Stimulated activated CD8-positive, alpha-beta memory T cell treated with anti-CD3 and anti-CD28 coated beads, Interleukin-12 subunit alpha, Interleukin-12 subunit beta, amount 100 ng/mL, for 1 hour (primary cell): ENCODE data around the gene JDP2.

Experiments
- DNase-seq: peaks from one replicate; pipeline ENCODE4 v3.0.0-alpha.2; 2020; ENCODE audit warnings: low read depth

Gene JDP2

DNA sequence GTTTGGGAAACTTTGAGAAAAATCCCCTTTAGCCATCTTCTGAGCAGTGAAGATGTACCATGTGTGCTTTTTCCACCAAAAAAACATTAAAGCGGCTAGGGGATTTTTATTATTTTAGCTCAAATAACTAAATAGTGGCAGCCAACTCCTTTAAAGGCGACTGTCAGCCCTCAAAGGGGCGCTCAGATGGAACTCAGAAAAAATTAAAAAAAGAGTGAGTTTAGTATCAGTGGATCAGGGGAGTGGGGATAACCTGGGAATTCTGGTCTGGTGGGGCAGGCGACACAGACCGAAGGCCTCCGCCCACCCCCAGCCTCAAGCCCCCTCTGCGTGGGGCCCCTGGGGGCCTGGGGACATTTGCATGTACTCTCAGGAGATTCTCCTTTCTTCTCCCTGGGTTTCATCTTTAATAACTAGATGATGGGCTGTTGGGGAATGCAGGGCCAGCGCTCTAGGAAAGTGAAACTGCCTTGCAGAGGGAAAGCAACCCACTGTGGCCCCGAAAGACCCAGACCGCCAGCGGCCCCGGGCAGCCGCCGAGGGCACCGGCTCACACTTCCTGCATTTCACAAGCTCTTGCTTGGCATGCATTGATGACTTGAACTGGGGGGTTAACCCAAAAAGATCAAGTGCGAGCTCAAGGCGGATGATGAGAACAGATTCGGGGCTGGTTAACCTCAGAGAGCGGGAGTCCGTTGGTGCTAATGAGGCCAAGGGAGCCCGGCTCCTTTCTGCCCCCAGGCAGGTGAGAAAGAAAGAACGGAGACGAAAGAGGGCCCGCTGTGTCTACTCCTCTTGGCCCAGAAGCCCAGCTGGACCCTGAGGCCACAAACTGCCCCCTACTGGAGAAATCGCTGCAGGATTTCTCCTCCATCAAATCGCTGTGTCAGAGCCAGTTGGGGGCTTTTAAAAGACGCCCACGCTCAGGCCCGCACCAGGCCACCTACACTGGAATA is 87.1 kb downstream of the JDP2 start:
- no peak for DNase-seq

DNA sequence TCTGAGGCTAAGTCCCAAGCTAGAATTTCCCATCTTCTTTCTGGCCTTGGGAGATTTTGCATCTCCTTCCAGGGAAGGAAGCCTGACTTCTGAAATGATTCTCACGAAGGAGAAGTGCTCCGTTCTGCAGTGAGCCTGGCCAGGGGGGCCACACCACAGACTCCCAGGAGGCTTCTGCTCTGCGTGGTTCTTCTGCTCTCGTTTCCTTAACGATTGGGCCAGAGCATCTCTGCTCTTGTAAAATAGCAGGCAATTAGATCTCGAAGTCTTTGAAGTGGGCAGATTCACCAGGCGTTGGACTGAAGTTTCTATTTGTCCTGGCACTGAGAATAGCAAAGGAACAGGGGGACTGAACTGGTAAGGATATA is 87.8 kb downstream of the JDP2 start:
- DNase-seq: no peak

DNA sequence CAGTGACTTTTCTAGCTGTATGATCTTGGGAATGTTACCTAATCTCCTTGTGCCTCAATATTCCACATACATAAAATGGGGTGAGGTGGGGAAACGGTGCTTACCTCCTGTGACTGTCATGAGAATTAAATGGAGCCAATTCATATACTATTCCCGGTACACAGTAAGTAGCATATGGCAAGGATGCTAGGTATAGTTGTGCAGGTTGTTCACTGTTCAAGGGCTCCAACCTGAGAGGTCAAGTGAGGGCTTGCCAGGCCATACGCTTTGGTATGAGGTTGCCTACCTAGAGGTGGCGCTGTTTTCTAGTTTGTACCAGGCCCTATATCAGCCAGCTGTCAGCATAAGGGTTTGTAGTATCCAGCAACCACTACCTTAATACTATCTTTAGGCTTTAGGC is 90.8 kb downstream of the JDP2 start:
- no peak for DNase-seq

DNA sequence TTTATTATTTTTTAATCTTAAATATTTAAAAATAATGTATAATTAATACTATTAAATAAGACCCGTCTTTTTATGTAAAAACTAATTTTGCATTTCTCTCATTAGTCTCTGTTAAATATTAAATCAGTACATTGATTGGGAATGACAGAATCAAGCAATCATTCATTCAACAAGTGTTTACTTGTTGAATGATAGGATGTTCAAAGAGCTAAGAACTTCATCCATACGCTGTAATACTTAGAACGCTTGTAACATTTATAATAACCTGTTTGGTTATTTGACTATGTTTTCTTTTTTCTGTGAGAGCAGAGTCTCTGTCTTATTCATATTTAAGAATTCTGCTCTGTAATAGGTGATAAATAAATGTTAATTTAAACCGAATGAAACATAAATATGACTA is 91.6 kb downstream of the JDP2 start:
- DNase-seq: no peak

DNA sequence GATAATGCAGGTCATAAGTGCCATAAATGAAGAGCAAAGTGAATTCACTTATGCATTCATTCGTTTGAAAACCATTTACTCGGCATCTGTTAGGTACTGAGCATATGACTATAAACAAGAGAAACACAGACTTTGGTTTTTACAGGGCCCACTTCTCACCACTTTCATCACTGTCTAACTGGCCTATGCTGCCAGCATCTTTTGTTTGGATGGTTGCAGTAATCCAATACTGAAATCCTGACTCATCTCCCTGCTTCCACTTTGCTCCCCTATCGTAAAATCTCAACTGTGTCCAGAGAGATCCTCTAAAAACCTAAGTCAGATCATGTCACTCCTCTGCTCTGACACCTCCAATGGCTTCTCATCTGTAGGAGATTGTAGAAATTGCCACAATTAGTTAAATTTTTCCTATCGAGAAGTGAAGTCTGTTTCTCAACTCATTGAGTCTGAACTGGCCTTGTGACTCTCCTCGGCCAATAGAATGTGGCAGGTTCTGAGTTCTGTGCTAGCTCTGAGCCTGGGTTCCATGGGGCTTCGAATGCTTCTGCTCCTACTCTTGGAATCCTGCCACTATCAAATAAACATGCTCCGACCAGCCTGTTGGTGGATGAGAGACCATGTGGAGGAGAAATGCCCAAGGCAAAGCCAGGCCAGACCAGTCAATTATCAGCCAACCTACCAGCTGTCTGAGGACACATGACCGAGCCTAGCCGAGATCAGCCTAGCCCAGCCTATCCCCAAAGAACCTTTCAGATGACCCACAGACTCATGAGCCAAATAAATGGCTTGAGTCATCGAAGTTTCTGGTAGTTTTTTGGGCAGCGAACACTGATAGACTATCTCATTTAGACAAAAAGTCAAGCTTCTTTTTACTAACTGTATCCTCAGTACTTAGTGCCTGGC is 92.3 kb downstream of the JDP2 start:
- DNase-seq: no peak

DNA sequence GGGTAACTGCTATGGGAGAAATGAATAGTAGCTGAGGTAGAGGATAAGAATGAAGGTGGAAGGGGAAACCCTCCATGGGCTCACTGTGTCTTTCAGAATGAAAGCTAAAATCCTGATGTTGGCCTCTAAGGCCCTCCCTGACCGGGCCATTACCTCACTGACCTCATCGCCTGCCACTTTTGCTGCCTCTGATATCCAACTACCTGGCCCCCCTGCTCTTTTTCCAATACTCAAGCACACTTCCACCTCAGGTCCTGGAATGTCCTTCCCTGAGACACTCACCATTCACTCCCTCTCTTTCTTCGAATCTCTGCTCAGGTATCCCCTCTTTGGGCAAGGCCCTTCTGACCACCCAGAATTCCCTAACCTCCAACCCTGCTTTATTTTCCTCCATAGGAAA is 93.0 kb downstream of the JDP2 start:
- DNase-seq: no peak

DNA sequence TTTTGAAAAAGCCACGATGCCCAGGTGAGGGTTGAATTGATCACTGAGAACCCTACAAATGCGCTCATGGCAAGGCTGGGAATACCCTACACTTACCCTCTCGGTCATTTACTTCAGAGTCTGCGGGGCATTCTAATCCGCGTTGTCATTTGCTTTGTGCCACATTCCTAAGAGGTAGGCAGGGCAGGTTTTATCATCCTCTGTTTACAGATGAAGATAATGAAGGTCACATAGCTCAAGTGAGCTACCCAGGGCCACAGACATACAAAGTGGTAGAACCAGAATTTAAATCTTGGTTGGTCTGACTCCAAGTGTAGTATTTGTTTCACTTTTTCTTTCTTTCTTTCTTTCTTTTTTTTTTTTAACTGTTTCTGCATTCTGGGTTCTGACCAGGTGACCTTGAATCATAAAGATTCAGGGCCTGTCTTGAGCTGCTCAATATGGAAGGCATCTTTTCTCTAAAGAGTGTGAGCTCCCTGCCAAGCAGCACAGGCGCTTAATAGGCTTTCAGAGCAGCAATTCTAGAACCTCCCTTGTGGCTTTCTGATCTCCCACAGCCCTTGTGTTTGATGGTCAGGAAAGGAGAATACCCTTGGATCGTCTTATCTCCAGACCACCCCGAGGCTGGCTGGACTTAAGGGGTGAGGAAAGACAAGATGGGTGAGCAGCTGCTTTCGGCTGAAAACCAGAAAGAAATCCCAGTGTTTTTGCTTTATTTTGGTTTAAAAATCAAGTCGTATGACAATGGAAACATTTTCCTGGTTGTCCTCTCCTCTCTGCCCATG is 93.8 kb downstream of the JDP2 start:
- DNase-seq: no peak

DNA sequence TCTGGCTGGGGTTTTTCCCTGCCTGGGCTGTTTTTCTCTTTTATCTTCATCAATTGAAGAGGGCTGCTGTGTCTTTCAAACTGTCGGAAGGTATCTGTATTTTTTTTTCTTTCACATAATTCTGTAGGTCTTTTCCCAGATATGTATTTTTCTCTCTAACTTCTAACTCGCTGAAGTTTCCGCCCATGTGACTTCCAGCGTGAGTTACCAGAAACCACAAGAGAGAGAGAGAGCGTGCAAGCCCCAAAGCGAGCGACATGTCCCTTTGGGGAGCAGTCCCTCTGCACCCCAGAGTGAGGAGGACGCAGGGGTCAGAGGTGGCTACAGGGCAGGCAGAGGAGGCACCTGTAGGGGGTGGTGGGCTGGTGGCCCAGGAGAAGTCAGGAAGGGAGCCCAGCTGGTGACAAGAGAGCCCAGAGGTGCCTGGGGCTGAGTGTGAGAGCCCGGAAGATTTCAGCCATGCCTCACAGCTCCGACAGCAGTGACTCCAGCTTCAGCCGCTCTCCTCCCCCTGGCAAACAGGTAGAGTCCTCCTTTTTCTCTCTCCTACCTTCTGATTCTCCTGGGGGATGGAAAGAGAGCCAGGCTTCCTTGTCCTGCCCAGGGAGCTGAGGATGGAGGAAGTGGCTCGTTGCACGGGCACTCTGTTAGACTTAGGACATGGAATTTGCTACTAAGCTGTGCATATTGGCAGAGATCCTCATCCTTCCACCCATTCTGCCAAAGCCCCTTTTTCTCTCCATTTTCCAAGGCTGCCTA is 94.6 kb downstream of the JDP2 start, which contains the start of gene BATF:
Gene BATF (plus strand): TSS at position 246 of the 759 bp plus-strand sequence. CDS start 214 bp downstream, at position 460.
- DNase-seq: peak; percentile 63

DNA sequence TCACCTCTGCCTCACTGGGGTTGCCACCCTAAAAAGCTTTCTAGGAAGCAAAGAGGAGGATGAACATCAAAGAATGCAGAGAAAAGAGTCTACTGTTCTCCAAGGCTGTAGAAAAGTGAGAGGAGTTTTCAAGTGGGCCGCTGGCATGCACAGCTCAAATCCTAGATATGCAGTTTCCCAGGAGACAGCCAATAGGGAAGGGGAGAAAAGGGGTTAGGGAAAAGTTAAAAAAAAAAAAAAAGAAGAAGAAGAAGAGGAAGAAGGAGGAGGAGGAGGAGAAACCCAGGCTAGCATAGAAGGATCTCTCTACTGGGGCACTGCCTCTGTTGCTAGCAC is 95.1 kb downstream of the JDP2 start:
- no peak for DNase-seq
